Chondrocyte (in vitro differentiated cells): ENCODE measurements around the gene HNRNPCL2. TPM values are rescaled to one million over a fixed set of nuclear protein-coding genes. Genes with fewer than 3 reads are reported as not detected.
"Not testable (repeated sequence)": the region's sequence is repeated elsewhere in the genome, so short reads cannot be mapped to it uniquely, and the experiment has no call there.

Experiments used
- DNase-seq: peaks from one replicate; pipeline ENCODE4 v3.0.0; 2021; ENCODE audit warnings: mixed read lengths, low spot score
- H3K27ac Mint-ChIP-seq: one replicate; pipeline ENCODE4 v1.8.0; 2021; ENCODE audit warnings: mild to moderate bottlenecking, moderate library complexity, mixed read lengths; ENCODE audit not compliant: unreplicated experiment
- H3K27me3 Mint-ChIP-seq: 2 replicates; pipeline ENCODE4 v1.8.0; 2021; ENCODE audit warnings: low read depth, mixed read lengths
- H3K36me3 Mint-ChIP-seq: 2 replicates; pipeline ENCODE4 v1.8.0; 2021; ENCODE audit warnings: low read depth, mixed read lengths
- H3K4me1 Mint-ChIP-seq: 2 replicates; pipeline ENCODE4 v1.8.0; 2021; ENCODE audit warnings: low read depth, mild to moderate bottlenecking, mixed read lengths
- H3K4me3 Mint-ChIP-seq: one replicate; pipeline ENCODE4 v1.8.0; 2021; ENCODE audit warnings: mild to moderate bottlenecking, moderate library complexity, mixed read lengths; ENCODE audit not compliant: unreplicated experiment
- H3K9me3 Mint-ChIP-seq: 2 replicates; pipeline ENCODE4 v1.8.0; 2021; ENCODE audit warnings: low read depth, mixed read lengths
- long read RNA-seq: library from polyadenylated mRNA; stranded (forward); transcript quantifications from one replicate; pipeline ENCODE4 v2.0.0, GENCODE V29; 2021
- total RNA-seq: library from RNA; stranded (reverse); gene quantifications from 3 replicates; pipeline ENCODE4 v1.2.1, GENCODE V29; 2021

HNRNPCL2 gene
- total RNA-seq = not detected in 3 replicates
- long read RNA-seq = 0 reads

- H3K4me3 Mint-ChIP-seq, H3K27ac Mint-ChIP-seq, H3K4me1 Mint-ChIP-seq, DNase-seq, H3K36me3 Mint-ChIP-seq, H3K27me3 Mint-ChIP-seq: not testable (repeated sequence)
- H3K9me3 Mint-ChIP-seq = peaks cover 32% of the 10 kb centered on the region
Measured at GRCh38 chr1:13116754-13117153, at the start of gene HNRNPCL2. Gene HNRNPCL2, minus strand, starts transcription at chr1:13116854. Its CDS starts 454 bp downstream, at chr1:13116400.

- not testable (repeated sequence) for H3K27me3 Mint-ChIP-seq, DNase-seq, H3K27ac Mint-ChIP-seq, H3K36me3 Mint-ChIP-seq, H3K9me3 Mint-ChIP-seq, H3K4me1 Mint-ChIP-seq, H3K4me3 Mint-ChIP-seq
Measured at GRCh38 chr1:13165531-13165930, 48.9 kb upstream of the HNRNPCL2 start, which contains the start of gene HNRNPCL4. Gene HNRNPCL4, minus strand, starts transcription at chr1:13165631. Its CDS starts 164 bp downstream, at chr1:13165467.

- not testable (repeated sequence) for DNase-seq, H3K36me3 Mint-ChIP-seq, H3K4me1 Mint-ChIP-seq, H3K9me3 Mint-ChIP-seq, H3K4me3 Mint-ChIP-seq, H3K27me3 Mint-ChIP-seq, H3K27ac Mint-ChIP-seq
Measured at GRCh38 chr1:13155909-13156308, 39.3 kb upstream of the HNRNPCL2 start, which contains the start of gene PRAMEF26. Gene PRAMEF26, minus strand, starts transcription at chr1:13156009. Its CDS starts 2,914 bp downstream, at chr1:13153095.

GRCh38 chr1:13070474-13070873, 46.2 kb downstream of the HNRNPCL2 start, which contains the start of gene PRAMEF25:
Gene PRAMEF25, plus strand, starts transcription at chr1:13070774. Its CDS starts 2,920 bp downstream, at chr1:13073694.
- DNase-seq, H3K4me1 Mint-ChIP-seq, H3K27me3 Mint-ChIP-seq, H3K36me3 Mint-ChIP-seq, H3K9me3 Mint-ChIP-seq, H3K4me3 Mint-ChIP-seq, H3K27ac Mint-ChIP-seq: not testable (repeated sequence)

Other genes with a start within 250 kb of the HNRNPCL2 start
- not detected in 3 replicates for gene PRAMEF4, start 230.7 kb downstream of the HNRNPCL2 start, total RNA-seq
- gene PRAMEF10, start 218.6 kb downstream of the HNRNPCL2 start, total RNA-seq = not detected in 3 replicates
- gene PRAMEF7, start 200.2 kb downstream of the HNRNPCL2 start, total RNA-seq = not detected in 3 replicates
- gene PRAMEF6, start 169.3 kb downstream of the HNRNPCL2 start, total RNA-seq = not detected in 3 replicates
- gene PRAMEF27, start 60.3 kb downstream of the HNRNPCL2 start, total RNA-seq = not detected in 3 replicates
- gene HNRNPCL3, start 56.1 kb downstream of the HNRNPCL2 start, total RNA-seq = not detected in 3 replicates
- gene PRAMEF25, start 46.1 kb downstream of the HNRNPCL2 start, total RNA-seq = not detected in 3 replicates
- gene PRAMEF26, start 39.2 kb upstream of the HNRNPCL2 start, total RNA-seq = not detected in 3 replicates
- gene HNRNPCL4, start 48.8 kb upstream of the HNRNPCL2 start, total RNA-seq = not detected in 3 replicates
- not detected in 3 replicates for gene PRAMEF9, start 55.0 kb upstream of the HNRNPCL2 start, total RNA-seq
- not detected in 3 replicates for gene PRAMEF13, start 84.6 kb upstream of the HNRNPCL2 start, total RNA-seq
- not detected in 3 replicates for gene PRAMEF18, start 109.3 kb upstream of the HNRNPCL2 start, total RNA-seq
- gene PRAMEF5, start 137.3 kb upstream of the HNRNPCL2 start, total RNA-seq = not detected in 3 replicates
- gene PRAMEF8, start 168.3 kb upstream of the HNRNPCL2 start, total RNA-seq = not detected in 3 replicates
- not detected in 3 replicates for gene PRAMEF33, start 186.7 kb upstream of the HNRNPCL2 start, total RNA-seq
- not detected in 3 replicates for gene PRAMEF15, start 198.7 kb upstream of the HNRNPCL2 start, total RNA-seq
- gene PRAMEF14, start 230.3 kb upstream of the HNRNPCL2 start, total RNA-seq = not detected in 3 replicates